ENCODE measurements around the gene FAM221A.
A peak's percentile ranks its signal among the peaks of the same experiment; 100 is the strongest.

- TF ChIP-seq, protein P1, sequence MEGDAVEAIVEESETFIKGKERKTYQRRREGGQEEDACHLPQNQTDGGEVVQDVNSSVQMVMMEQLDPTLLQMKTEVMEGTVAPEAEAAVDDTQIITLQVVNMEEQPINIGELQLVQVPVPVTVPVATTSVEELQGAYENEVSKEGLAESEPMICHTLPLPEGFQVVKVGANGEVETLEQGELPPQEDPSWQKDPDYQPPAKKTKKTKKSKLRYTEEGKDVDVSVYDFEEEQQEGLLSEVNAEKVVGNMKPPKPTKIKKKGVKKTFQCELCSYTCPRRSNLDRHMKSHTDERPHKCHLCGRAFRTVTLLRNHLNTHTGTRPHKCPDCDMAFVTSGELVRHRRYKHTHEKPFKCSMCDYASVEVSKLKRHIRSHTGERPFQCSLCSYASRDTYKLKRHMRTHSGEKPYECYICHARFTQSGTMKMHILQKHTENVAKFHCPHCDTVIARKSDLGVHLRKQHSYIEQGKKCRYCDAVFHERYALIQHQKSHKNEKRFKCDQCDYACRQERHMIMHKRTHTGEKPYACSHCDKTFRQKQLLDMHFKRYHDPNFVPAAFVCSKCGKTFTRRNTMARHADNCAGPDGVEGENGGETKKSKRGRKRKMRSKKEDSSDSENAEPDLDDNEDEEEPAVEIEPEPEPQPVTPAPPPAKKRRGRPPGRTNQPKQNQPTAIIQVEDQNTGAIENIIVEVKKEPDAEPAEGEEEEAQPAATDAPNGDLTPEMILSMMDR (IDR thresholded peaks at IDR 0.05 in 4 of 5, conservative IDR thresholded peaks at IDR 0.05 in 1 of 5): peak; percentile 53 to 70 (median 68)
- TF ChIP-seq POLR2A (IDR thresholded peaks at IDR 0.05): no peak
These were observed 32.6 kb downstream of the FAM221A start for GRCh38 chr7:23712368-23713284.

Measured in gastrocnemius medialis (tissue), 4 donors.